ENCODE results near the gene PMEL. TPM values are rescaled to one million over a fixed set of nuclear protein-coding genes. Genes with fewer than 3 reads are reported as not detected.
"Not testable (repeated sequence)": the region's sequence is repeated elsewhere in the genome, so short reads cannot be mapped to it uniquely, and the experiment has no call there.

PMEL gene
- total and polyA plus RNA-seq, 2 experiments from 2014 or later = 0.38 to 2.3 TPM

- Histone ChIP-seq H2AFZ (no peak overlapping the region), H4K20me1 (ENCODE audit: insufficient read depth) (no peaks in the 10 kb centered on the region), H3K36me3 (ENCODE audit: low read depth) (no peaks in the 10 kb centered on the region), H3K4me1 (ENCODE audit: insufficient read depth) (no peaks in the 10 kb centered on the region), H3K9me3 (ENCODE audit: low read depth) (no peaks in the 10 kb centered on the region), H3K79me2 (ENCODE audit: insufficient read depth) (peaks cover 4% of the 10 kb centered on the region; the same call in 1 of the 2 replicates), H3F3A (ENCODE audit: insufficient read depth) (0 out of 2 replicates have a peak, but pooled peaks cover 2% of the 10 kb centered on the region), H3K4me2 (ENCODE audit: unreplicated experiment) (no peak overlapping the region), H3K27ac (no peak overlapping the region), H3K4me3 (no peak overlapping the region), H3K9me2 (ENCODE audit: insufficient read depth) (no peaks in the 10 kb centered on the region), H3K9ac (no peak overlapping the region), H3K27me3 (replicated peaks; ENCODE audit: insufficient read depth) (no peaks in the 10 kb centered on the region)
- in situ Hi-C loops (cut with MboI) = no loop called here
- 83 to 86% methylated on average over 7 of the region's 7 CpGs for WGBS, 2 experiments (ENCODE audit: low coverage in 1 of 2, low lambda C conversion rate in 2 of 2, missing lambda C conversion rate in 2 of 2)
- DNase-seq = no peak
- TF ChIP-seq EZH2 (IDR thresholded peaks at IDR 0.05; ENCODE audit: insufficient read depth, poor library complexity, severe bottlenecking) (no peak), EZH2phosphoT487 (IDR thresholded peaks at IDR 0.05; ENCODE audit: insufficient read depth, low read depth) (no peak)
These were observed 35.8 kb upstream of the PMEL start for GRCh38 chr12:56001487-56002100.

- H4K20me1 ChIP-seq (ENCODE audit: insufficient read depth); H3K4me1 ChIP-seq (ENCODE audit: insufficient read depth); H3K27ac ChIP-seq; H3K9me2 ChIP-seq (ENCODE audit: insufficient read depth); H3K36me3 ChIP-seq (ENCODE audit: low read depth); H3K4me3 ChIP-seq; H3K4me2 ChIP-seq (ENCODE audit: unreplicated experiment); in situ Hi-C loops (cut with MboI); H3K9me3 ChIP-seq (ENCODE audit: low read depth); H3K79me2 ChIP-seq (ENCODE audit: insufficient read depth); H3K27me3 ChIP-seq (replicated peaks; ENCODE audit: insufficient read depth); H2AFZ ChIP-seq; H3K9ac ChIP-seq; DNase-seq: not testable (repeated sequence)
- peaks cover 12% of the 10 kb centered on the region for H3F3A ChIP-seq (ENCODE audit: insufficient read depth)
- WGBS, 2 experiments (ENCODE audit: low coverage in 1 of 2, low lambda C conversion rate in 2 of 2, missing lambda C conversion rate in 2 of 2) = 92 to 94% methylated on average over 27 to 31 of the region's 33 CpGs
These were observed 34.2 kb upstream of the PMEL start for GRCh38 chr12:55999999-56000540.

- H3K9ac ChIP-seq; H4K20me1 ChIP-seq (ENCODE audit: insufficient read depth); H3K4me1 ChIP-seq (ENCODE audit: insufficient read depth); H3K4me3 ChIP-seq; H3K36me3 ChIP-seq (ENCODE audit: low read depth); H3K79me2 ChIP-seq (ENCODE audit: insufficient read depth); H3K4me2 ChIP-seq (ENCODE audit: unreplicated experiment); in situ Hi-C loops (cut with MboI); DNase-seq; H3K27ac ChIP-seq; H2AFZ ChIP-seq; H3K9me2 ChIP-seq (ENCODE audit: insufficient read depth); H3K9me3 ChIP-seq (ENCODE audit: low read depth); H3K27me3 ChIP-seq (replicated peaks; ENCODE audit: insufficient read depth): not testable (repeated sequence)
- peaks cover 16% of the 10 kb centered on the region for H3F3A ChIP-seq (ENCODE audit: insufficient read depth)
- WGBS, 2 experiments (ENCODE audit: low coverage in 1 of 2, low lambda C conversion rate in 2 of 2, missing lambda C conversion rate in 2 of 2) = 81 to 83% methylated on average over 6 of the region's 6 CpGs
These were observed 33.7 kb upstream of the PMEL start for GRCh38 chr12:55999522-55999921.

- Histone ChIP-seq H3K9me3 (ENCODE audit: low read depth) (no peaks in the 10 kb centered on the region), H3K9ac (peak overlapping the region; percentile 83), H3F3A (ENCODE audit: insufficient read depth) (peaks cover 32% of the 10 kb centered on the region), H3K27ac (no peak overlapping the region), H3K27me3 (replicated peaks; ENCODE audit: insufficient read depth) (no peaks in the 10 kb centered on the region), H3K79me2 (ENCODE audit: insufficient read depth) (peaks cover 4% of the 10 kb centered on the region; the same call in 1 of the 2 replicates), H4K20me1 (ENCODE audit: insufficient read depth) (no peaks in the 10 kb centered on the region), H2AFZ (peak overlapping the region; percentile 95), H3K4me2 (ENCODE audit: unreplicated experiment) (peak overlapping the region; percentile 82), H3K9me2 (ENCODE audit: insufficient read depth) (no peaks in the 10 kb centered on the region), H3K4me3 (peak overlapping the region; percentile 93), H3K36me3 (ENCODE audit: low read depth) (peaks cover 4% of the 10 kb centered on the region; the same call in 1 of the 2 replicates), H3K4me1 (ENCODE audit: insufficient read depth) (no peaks in the 10 kb centered on the region)
- no peak for DNase-seq
- WGBS, 2 experiments (ENCODE audit: low coverage in 1 of 2, low lambda C conversion rate in 2 of 2, missing lambda C conversion rate in 2 of 2) = 1 to 5% methylated on average over 4 to 5 of the region's 5 CpGs
- in situ Hi-C loops (cut with MboI) = no loop called here
- TF ChIP-seq EZH2 (IDR thresholded peaks at IDR 0.05; ENCODE audit: insufficient read depth, poor library complexity, severe bottlenecking) (no peak), EZH2phosphoT487 (IDR thresholded peaks at IDR 0.05; ENCODE audit: insufficient read depth, low read depth) (no peak)
These were observed 31.7 kb upstream of the PMEL start for GRCh38 chr12:55997535-55997859.

All from GM23248 (cell line).